SU-DHL-6 (cell line): ENCODE results near the gene HIRIP3.

ENCODE experiments used
- CTCF ChIP-seq: fragments of 200-600 bp; sonication (generic); IDR thresholded peaks from one replicate; pipeline ENCODE4 v1.5.1; 2017; ENCODE audit warnings: antibody characterized with exemption, mild to moderate bottlenecking, low read length, moderate library complexity; ENCODE audit not compliant: insufficient read depth, poor library complexity, severe bottlenecking
- EZH2phosphoT487 ChIP-seq: fragments of 200-600 bp; sonication (generic), shearing (Covaris generic); conservative IDR thresholded peaks from 2 replicates; pipeline ENCODE4 v1.6.1; 2018; ENCODE audit warnings: mild to moderate bottlenecking, antibody characterized with exemption, low read length, moderate library complexity, mixed read lengths

GRCh38 chr16:29990883-29991570, 4.4 kb downstream of the HIRIP3 start:
- no peak for TF ChIP-seq CTCF
- TF ChIP-seq EZH2phosphoT487 = no peak
